Fibroblast of the aortic adventitia (primary cell): Measurements from ENCODE around the gene AIMP1. TPM values are rescaled to one million over a fixed set of nuclear protein-coding genes. Genes with fewer than 3 reads are reported as not detected.

Source experiments
- DNase-seq: peaks from one replicate; pipeline ENCODE4 v3.0.0-alpha.2; 2010; ENCODE audit warnings: low read depth
- H3K4me3 ChIP-seq: 2 replicates; pipeline ENCODE4 v1.5.1; 2011; ENCODE audit warnings: low read depth, mild to moderate bottlenecking, control low read depth, low read length, moderate library complexity
- CTCF ChIP-seq: IDR thresholded peaks from 2 replicates; pipeline ENCODE4 v1.5.1; 2011; ENCODE audit warnings: mild to moderate bottlenecking, low read length, control low read depth, inconsistent platforms; ENCODE audit not compliant: insufficient read depth
- total RNA-seq: library from RNA; depleted of rRNA; stranded (reverse); fragments of >200 nt; gene quantifications from 2 replicates; pipeline ENCODE4 v1.2.3, GENCODE V29; 2012; ENCODE audit warnings: low replicate concordance

Gene AIMP1
- total RNA-seq, 1 donor: 30.7 TPM

- no peak overlapping the region for H3K4me3 ChIP-seq
- TF ChIP-seq CTCF: peak; percentile 83
- peak; percentile 70 for DNase-seq
These were observed 12.8 kb downstream of the AIMP1 start for GRCh38 chr4:106329041-106329618.

- TF ChIP-seq CTCF: no peak
- no peak for DNase-seq
- H3K4me3 ChIP-seq: no peak overlapping the region
These were observed 16.8 kb downstream of the AIMP1 start for GRCh38 chr4:106333186-106333585.

- no peak overlapping the region for H3K4me3 ChIP-seq
- TF ChIP-seq CTCF: no peak
- no peak for DNase-seq
These were observed 18.6 kb downstream of the AIMP1 start for GRCh38 chr4:106334741-106335470.

- H3K4me3 ChIP-seq: no peak overlapping the region
- DNase-seq: no peak
- TF ChIP-seq CTCF: no peak
These were observed 20.3 kb downstream of the AIMP1 start for GRCh38 chr4:106336618-106337017.

- no peak overlapping the region for H3K4me3 ChIP-seq
- no peak for DNase-seq
- no peak for TF ChIP-seq CTCF
These were observed 21.6 kb downstream of the AIMP1 start for GRCh38 chr4:106337916-106338315.

- TF ChIP-seq CTCF: no peak
- no peak overlapping the region for H3K4me3 ChIP-seq
- DNase-seq: no peak
These were observed 22.3 kb downstream of the AIMP1 start for GRCh38 chr4:106338671-106339070.

- DNase-seq: no peak
- no peak for TF ChIP-seq CTCF
- no peak overlapping the region for H3K4me3 ChIP-seq
These were observed 23.1 kb downstream of the AIMP1 start for GRCh38 chr4:106339431-106339830.
